ENCODE data around the gene PTGR2.
"Not testable (repeated sequence)": the region's sequence is repeated elsewhere in the genome, so short reads cannot be mapped to it uniquely, and the experiment has no call there.

Gene PTGR2

DNA sequence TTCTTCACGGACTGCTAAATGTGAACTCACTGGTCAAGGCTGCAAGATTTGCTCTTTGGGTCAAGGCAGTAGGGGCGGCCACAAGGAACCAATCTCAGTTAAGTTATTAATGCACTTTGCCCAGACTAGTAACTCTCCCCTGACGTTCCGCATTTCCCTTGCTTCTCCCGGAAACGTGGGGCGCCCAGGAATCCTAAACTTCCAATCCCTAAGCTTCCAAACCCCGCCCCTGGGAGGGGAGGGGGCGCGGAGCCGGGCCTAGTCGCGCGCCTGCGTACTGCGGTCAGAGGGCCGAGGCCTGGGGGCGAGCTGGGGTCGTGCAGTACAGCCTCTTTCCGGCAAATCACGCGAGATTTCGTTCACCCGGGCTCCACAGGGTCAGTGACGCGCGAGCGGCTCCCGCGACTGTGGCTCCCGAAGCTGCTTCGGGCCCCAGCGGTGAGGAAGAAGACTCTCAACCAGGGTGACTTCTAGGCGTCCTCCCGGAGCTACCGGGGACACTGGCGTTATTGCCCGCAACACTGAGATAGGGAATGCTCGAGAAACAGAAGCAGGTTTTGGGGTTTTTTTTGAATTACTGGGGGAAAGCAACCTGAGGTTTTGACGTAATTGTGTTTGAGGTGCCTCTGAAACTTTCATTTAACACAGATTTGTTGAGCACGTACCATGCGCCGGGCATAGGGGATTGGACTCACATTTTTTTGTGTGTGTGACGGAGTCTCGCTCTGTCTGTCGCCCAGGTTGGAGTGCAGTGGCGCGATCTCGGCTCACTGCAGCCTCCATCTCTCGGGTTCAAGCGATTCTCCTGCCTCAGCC is at the start of gene PTGR2:
TSS of gene PTGR2 (plus strand) at position 265 of the 816 bp plus-strand sequence. CDS start 7,032 bp downstream, outside the sequence.
- peak; percentile 89 for DNase-seq (ENCODE audit: low spot score)

DNA sequence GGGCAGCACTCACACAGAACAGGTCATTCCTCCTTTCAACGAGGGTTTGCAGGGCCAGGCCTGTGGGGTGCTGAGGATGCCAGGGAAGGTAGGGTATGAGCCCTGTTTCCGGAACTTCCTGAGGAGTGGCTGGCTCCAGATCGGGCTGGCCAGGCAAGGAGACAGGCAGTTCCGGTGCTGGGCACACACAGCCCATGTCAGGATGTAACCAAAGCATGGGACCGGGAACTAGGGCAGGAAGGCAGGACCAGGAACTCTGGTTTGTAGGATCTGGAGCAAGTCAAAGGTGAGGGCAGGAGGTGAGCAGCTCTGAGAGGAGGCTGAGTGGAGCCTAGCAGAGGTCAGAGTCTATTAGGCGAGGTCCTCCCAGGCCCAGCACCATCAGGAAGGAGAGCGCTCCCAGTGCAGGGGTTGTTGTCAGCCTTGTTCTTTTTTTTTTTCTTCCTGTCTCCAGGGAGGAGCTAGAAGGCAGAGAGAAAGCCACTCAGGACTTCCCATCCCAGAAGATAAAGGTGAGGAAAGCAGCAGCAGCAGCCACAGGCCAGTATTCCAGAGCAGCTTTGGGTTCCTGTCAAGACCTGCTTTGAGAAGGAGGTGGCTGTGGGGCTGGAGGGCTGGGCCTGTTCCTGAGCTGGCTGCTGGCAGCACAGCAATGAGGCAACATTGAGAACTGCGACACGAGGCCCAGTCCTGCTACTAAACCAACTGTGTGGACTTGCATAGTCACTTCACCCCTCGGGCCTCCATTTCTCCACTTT is 49.0 kb upstream of the PTGR2 start:
- DNase-seq (ENCODE audit: low spot score), result no peak

DNA sequence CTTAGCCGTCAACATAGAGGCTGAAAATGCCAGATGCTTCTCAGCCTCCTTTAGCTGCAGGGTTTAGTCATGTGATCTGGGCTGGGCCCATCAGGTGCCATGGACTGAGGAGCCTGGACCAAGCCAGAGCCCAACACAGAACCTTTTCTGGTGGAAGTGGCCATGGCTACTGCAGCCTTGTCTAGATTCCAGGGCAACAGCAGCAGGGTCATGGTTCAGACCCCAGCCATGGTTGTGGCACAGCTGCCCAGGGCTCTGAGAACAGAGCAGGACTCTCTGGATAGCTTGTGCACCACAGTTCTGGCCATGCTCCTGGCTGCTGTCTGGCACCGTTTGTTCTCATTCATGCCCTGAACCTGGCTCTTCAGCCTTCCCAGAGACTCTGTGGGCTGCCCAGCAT is 47.0 kb upstream of the PTGR2 start:
- no peak for DNase-seq (ENCODE audit: low spot score)

- DNase-seq (ENCODE audit: low spot score), result no peak
These were observed 44.2 kb upstream of the PTGR2 start for GRCh38 chr14:73807457-73807856.

- DNase-seq (ENCODE audit: low spot score), result no peak
These were observed 42.2 kb upstream of the PTGR2 start for GRCh38 chr14:73809391-73809790.

DNA sequence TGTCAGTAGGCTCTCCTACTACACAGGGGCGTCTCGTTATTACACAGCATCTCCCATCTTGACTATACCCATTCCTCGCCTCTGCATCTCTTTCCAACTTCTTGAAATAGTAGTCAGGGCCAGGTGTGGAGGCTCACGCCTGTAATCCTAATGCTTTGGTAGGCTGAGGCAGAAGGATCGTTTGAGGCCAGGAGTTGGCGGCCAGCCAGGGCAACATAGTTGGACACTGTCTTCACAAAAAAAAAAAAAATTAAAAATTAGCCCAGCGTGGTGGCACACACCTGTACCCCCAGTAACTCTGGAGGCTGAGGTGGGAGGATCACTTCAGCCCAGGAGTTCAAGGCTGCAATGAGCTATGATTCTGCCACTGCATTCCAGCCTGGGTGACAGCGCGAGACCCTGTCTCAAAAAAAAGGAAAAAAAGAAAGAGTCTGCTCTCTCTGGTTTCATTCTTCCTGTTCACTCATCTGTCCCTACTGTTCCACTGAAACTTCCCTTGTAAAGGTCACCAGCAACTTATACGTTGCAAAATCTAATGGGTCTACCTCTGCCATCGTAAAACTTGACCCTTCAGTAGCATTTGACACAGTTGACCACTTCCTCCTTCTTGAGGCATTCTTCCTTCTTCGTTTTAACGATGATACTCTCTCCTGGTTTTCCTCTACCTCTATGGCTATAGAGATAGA is 41.0 kb upstream of the PTGR2 start:
- DNase-seq (ENCODE audit: low spot score), result no peak

DNA sequence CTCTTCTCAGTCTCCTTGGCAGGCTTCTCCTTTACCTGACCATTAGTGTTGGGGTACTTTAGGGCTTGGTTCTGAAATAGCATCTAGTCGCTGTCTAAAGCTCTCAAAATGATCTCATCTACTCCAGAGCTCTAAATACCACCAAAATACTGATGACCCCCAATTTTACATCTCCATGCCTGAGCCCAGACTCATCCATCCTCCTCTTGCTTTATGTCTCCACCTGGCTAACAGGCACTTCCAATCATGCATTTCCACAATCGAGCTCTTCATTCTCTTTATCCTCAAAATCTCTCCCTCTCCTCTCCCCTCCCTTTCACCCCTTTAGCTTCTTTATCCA is 40.5 kb upstream of the PTGR2 start:
- DNase-seq (ENCODE audit: low spot score), result no peak

- DNase-seq (ENCODE audit: low spot score), result no peak
These were observed 37.5 kb upstream of the PTGR2 start for GRCh38 chr14:73814153-73814552.

GRCh38 chr14:73815849-73816248 is 35.8 kb upstream of the PTGR2 start:
- DNase-seq (ENCODE audit: low spot score), result no peak

GRCh38 chr14:73816393-73816816 is 35.2 kb upstream of the PTGR2 start:
- no peak for DNase-seq (ENCODE audit: low spot score)

GRCh38 chr14:73817020-73817655 is 34.5 kb upstream of the PTGR2 start:
- no peak for DNase-seq (ENCODE audit: low spot score)

DNA sequence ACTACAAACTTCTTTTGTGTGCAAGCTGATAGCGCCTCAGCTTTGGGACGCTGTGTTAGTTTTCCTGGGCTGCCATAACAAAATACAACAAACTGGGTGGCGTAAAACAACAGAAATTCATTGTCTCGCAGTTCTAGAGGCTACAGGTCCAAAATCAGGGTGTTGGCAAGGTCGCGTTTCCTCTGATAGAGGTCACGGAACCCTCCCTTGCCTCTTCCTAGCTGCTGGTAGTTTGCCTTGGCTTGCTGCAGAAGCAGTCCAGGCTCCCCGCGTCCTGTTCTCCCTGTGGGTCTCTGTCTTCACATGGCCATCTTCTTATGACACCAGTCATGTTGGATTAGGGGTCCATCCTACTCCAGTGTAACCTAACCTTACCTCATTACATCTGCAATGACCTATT is 32.8 kb upstream of the PTGR2 start:
- no peak for DNase-seq (ENCODE audit: low spot score)

GRCh38 chr14:73820631-73821030 is 31.0 kb upstream of the PTGR2 start:
- DNase-seq (ENCODE audit: low spot score), result no peak

DNA sequence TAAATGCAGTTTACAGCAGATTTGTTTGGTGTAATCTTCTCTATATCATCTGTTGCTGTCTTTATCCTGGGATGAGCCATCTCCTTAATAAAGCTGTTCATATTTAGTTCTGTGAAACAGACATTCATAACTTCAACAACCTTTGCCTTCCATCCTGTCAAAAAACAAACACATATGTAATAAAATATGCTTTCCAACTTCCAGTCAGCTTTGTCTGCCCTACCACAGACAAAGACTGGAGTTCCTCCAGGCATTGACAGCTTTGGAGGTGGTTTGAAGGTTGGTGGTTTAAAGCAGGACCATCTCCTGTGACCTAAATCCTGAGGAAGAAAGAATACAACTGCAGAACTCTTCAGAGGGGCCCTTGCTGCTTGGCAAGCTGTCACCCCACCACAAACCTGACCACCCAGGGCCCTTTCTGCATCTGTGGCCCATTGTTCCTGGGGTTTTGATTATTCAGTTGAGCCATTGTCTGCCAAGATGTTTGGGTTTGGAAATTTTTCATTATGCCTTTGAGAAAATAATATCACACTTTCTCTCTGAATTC is 28.2 kb upstream of the PTGR2 start:
- DNase-seq (ENCODE audit: low spot score), result no peak

GRCh38 chr14:73824127-73824526 is 27.5 kb upstream of the PTGR2 start:
- DNase-seq (ENCODE audit: low spot score), result no peak

DNA sequence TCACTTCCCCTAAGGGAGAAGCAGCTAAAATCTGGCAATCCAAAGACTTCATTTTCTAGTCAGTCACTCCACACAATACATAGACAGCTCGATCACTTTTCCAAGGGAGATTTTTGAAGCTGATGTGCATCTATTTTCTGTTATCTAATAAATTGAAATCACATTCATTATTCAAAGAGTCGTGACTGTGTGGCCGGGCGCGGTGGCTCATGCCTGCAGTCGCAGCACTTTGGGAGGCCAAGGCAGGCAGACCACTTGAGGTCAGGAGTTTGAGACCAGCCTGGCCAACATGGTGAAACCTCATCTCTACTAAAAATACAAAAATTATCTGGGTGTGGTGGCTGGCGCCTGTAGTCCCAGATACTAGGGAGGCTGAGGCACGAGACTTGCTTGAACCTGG is 27.1 kb upstream of the PTGR2 start:
- no peak for DNase-seq (ENCODE audit: low spot score)

- peak; percentile 79 for DNase-seq (ENCODE audit: low spot score)
These were observed 26.0 kb upstream of the PTGR2 start for GRCh38 chr14:73825551-73826188.

DNA sequence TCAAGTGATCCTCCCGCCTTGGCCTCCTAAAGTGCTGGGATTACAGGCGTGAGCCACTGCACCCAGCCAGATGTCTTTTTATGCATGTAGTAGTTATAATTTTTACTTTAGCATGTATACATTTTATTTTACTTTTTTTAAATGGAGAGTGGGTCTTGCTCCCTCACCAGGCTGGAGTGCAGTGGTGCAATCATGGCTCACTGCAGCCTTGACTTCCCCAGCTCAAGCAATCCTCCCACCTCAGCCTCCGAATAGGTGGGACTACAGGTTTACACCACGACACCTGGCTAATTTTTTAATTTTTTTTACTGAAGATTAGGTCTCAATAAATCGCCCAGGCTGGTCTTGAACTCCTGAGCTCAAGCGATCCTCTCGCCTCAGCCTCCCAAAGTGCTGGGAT is 24.4 kb upstream of the PTGR2 start:
- DNase-seq (ENCODE audit: low spot score), result not testable (repeated sequence)

GRCh38 chr14:73829071-73829470 is 22.6 kb upstream of the PTGR2 start:
- DNase-seq (ENCODE audit: low spot score), result no peak

DNA sequence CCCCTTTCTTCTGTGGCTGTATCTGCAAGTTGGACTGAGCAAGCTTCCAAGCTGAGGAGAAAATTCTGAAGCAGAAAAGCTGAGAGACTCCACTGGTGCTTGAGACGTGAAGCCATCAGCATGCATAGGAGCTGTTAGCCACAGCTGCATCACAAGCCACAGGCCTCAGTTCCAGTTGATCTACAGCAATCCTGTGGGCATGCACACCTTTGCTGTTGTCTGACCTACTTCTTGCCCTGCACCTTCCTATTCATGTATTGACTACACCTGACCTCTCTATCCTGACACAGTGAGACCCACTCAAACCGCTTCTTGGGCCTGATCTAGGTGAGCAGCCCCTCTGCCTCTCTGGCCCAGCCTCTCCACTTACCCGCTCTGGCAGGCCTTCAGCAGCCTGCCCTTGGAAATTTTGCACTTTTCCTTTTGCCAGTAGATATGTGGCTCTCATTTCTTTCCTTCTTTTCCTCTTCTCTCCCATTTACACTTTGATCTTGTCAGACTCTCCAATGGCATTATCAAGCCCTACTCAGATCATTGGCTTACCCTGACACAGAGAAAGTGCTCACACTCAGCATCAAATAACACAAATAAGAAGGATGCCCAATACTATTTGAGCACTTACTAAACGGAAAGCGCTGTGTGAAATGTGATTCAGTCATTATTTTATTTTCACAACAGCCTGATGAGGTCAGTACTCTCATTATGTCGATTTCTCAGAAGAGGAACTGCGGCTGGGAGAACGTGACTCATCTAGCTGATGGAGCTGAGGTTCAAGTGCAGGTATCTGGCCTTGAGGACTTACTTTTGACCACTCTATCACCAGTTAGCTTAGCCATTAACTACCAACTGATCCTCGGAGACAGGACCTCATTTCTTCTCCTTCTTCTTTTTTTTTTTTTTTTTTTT is 21.9 kb upstream of the PTGR2 start:
- no peak for DNase-seq (ENCODE audit: low spot score)

DNA sequence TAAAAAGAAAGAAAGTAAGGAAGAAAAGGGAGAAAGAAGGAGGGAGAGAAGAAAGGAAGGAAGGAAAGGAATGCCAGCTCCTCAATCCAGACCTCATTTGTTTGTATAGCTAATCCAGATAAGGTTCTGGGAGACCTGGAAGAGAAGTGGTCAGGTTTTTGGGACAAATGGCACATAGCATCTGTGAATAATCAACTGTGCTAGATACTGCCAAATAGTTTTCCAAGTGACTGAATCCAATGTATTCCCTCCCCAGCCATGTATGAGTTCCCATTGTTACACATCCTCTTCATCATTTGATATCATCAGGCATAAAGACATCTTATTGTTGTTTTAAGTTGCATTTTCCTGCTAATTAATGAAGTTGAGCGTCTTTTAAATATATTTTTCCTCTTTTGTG is 18.6 kb upstream of the PTGR2 start:
- no peak for DNase-seq (ENCODE audit: low spot score)

Measured in pons (tissue), 1 donor.